ENCODE data around the gene BZW1. TPM values are rescaled to one million over a fixed set of nuclear protein-coding genes. Genes with fewer than 3 reads are reported as not detected.

BZW1 gene
- total RNA-seq, 1 experiment from 2014 or later = 454 TPM

DNA sequence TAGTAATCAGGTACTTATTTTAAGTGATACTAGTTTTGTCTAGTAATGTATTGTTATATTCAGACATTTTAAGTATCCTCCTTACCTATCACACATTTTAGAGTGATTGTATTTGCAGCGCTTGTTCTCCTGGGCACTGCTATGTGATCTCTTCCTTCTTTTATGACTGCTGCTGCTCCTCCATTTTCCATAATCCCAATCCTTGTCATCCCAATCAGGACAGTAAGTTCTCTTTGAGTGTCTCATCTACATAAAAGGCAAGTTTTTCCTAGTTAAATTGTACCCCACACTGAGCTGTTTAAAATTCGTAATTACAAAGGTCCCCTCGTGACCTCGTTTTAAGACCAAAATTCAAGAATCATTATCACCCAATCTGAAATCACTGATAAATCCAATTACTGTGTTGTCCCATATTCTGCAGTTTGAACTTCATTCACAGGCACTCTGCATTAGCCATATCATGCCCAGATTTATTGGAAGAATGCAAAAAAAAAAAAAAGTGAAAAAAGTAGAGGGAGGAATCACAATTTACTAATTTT, 50.0 kb downstream of the BZW1 start:
- TF ChIP-seq FOSL1 (IDR thresholded peaks at IDR 0.05; ENCODE audit: low read depth) (no peak), JUND (IDR thresholded peaks at IDR 0.05) (no peak), SRF (IDR thresholded peaks at IDR 0.05; ENCODE audit: low read depth) (no peak), EZH2 (IDR thresholded peaks at IDR 0.05) (no peak), POLR2A (IDR thresholded peaks at IDR 0.05; ENCODE audit: borderline replicate concordance, extremely low read depth, insufficient read depth, insufficient read length) (no peak), REST (IDR thresholded peaks at IDR 0.05; ENCODE audit: low read depth) (no peak), ZNF274 (IDR thresholded peaks at IDR 0.05; ENCODE audit: low read depth, low read length) (no peak)
- no peak overlapping the region; a peak in 1 of 4 replicates for H3K4me3 ChIP-seq (replicated peaks in 1 of 2; ENCODE audit: low read depth in 1 of 2, low read length in 2 of 2)
- H3K9me3 ChIP-seq (ENCODE audit: control insufficient read depth in 1 of 2, insufficient read depth in 1 of 2, low read depth in 1 of 2, low read length in 2 of 2) = no peaks in the 10 kb centered on the region
- intact Hi-C loops (cut with micrococcal nuclease) = loop anchor here (5.0 kb wide), 1 partner anchor 49 kb away; the partner anchor contains the start of gene BZW1
- ATAC-seq (no peak), DNase-seq (ENCODE audit: low read depth, low spot score) (no peak)
- H3K9me2 ChIP-seq (ENCODE audit: insufficient read depth) = no peaks in the 10 kb centered on the region
- peaks cover 41 to 52% of the 10 kb centered on the region in 2 experiments for H3K36me3 ChIP-seq (ENCODE audit: control insufficient read depth in 1 of 2, insufficient read depth in 2 of 2, low read length in 2 of 2)
- H4K20me1 ChIP-seq (ENCODE audit: insufficient read depth) = 0 out of 2 replicates have a peak, but pooled peaks cover 3% of the 10 kb centered on the region
- no peak overlapping the region for H2AFZ ChIP-seq (ENCODE audit: low read depth, low read length, poor library complexity, severe bottlenecking)
- RAD21 ChIA-PET (ENCODE audit: low non-redundant PET in 1 of 2, low total read pairs in 2 of 2, uncharacterized antibody in 2 of 2, unreplicated experiment in 2 of 2) = no interaction called here
- peak overlapping the region; percentile 78; the same call in 1 of the 2 replicates for H3K4me2 ChIP-seq (ENCODE audit: low read length)
- H3K4me1 ChIP-seq (ENCODE audit: control insufficient read depth in 1 of 2, insufficient read depth in 2 of 2, low read length in 2 of 2) = peaks cover 6 to 23% of the 10 kb centered on the region in 2 experiments; a peak in 3 of 4 replicates
- H3K27me3 ChIP-seq (ENCODE audit: insufficient read depth, low read length) = no peaks in the 10 kb centered on the region
- no peak overlapping the region for H3K27ac ChIP-seq (ENCODE audit: low read depth, low read length)
- CTCF ChIA-PET = no interaction called here
- H3K9ac ChIP-seq (ENCODE audit: low read length) = no peak overlapping the region; the same call in 1 of the 2 replicates
- POLR2A ChIA-PET = no interaction called here
- H3K79me2 ChIP-seq (ENCODE audit: insufficient read depth, low read length) = peaks cover 77% of the 10 kb centered on the region
- BruUV-seq (replicated peaks) = no TSS peak
